ENCODE data around the gene CD300H.

The CD300H gene

DNA sequence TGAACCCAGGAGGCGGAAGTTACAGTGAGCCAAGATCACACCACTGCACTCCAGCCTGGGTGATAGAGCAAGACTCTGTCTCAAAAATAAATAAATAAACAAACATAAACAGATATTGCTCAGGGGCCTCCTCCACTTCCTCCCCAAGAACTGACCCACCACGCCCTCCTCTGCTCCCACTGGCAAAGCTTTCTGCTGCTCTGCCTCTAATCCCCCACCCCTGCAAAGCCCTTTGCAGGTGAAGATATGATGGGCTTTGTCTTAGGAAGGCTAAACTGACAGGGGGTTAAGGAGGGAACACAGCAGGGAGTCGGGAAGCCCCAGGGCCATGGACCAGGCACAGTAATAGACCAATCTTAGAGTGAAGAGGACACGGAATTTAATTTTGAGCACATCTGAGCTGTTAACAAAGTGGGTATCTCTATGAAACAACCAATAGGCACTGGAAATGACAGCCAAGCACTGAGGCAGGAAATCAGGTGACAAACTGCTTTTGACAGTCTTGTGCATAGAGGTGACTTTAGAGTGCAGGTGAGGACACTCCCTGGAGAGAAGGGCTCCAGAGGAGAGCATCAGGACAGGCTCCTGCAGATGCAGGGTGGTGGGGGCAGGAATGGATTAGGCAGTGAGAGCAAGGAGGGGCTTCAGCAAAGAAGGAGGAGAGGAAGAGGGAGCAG is 31.2 kb upstream of the CD300H start:
- TF ChIP-seq TCF12 (IDR thresholded peaks at IDR 0.05; ENCODE audit: low read depth) (no peak), CREB1 (IDR thresholded peaks at IDR 0.05; ENCODE audit: low read depth) (no peak), EGR1 (IDR thresholded peaks at IDR 0.05) (no peak), ZBTB7A (IDR thresholded peaks at IDR 0.05; ENCODE audit: low read depth) (no peak), NFIC (IDR thresholded peaks at IDR 0.05) (no peak)
- TF ChIP-seq, protein P1, sequence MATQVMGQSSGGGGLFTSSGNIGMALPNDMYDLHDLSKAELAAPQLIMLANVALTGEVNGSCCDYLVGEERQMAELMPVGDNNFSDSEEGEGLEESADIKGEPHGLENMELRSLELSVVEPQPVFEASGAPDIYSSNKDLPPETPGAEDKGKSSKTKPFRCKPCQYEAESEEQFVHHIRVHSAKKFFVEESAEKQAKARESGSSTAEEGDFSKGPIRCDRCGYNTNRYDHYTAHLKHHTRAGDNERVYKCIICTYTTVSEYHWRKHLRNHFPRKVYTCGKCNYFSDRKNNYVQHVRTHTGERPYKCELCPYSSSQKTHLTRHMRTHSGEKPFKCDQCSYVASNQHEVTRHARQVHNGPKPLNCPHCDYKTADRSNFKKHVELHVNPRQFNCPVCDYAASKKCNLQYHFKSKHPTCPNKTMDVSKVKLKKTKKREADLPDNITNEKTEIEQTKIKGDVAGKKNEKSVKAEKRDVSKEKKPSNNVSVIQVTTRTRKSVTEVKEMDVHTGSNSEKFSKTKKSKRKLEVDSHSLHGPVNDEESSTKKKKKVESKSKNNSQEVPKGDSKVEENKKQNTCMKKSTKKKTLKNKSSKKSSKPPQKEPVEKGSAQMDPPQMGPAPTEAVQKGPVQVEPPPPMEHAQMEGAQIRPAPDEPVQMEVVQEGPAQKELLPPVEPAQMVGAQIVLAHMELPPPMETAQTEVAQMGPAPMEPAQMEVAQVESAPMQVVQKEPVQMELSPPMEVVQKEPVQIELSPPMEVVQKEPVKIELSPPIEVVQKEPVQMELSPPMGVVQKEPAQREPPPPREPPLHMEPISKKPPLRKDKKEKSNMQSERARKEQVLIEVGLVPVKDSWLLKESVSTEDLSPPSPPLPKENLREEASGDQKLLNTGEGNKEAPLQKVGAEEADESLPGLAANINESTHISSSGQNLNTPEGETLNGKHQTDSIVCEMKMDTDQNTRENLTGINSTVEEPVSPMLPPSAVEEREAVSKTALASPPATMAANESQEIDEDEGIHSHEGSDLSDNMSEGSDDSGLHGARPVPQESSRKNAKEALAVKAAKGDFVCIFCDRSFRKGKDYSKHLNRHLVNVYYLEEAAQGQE (IDR thresholded peaks at IDR 0.05; ENCODE audit: low read depth), result no peak

DNA sequence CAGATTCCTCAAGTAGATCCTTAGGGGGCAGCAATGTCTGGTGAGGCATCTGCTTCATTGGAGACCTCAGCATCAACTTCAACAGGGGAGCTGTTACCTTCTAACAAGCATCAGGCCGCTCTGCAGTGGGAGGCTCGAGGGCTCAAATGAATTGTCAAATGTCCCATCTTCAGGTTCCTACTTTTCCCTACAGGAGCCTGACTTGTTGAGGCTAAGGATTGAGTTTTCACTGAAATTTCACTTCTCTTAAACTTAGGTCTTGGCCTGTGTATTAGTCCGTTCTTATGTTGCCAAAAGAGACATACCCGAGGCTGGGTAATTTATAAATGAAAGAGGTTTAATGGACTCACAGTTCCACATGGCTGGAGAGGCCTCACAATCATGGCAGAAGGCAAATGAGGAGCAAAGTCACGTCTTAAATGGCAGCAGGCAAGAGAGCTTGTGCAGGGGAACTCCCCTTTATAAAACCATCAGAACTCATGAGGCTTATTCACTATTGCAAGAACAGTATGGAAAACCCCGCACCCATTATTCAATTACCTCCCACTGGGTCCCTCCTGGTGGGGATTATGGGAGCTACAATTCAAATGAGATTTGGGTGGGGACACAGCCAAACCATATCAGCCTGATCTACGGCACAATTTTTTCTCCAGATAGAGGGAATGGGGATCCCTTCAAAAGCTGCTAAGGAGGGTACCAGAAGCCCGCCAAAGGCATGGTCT is 29.9 kb upstream of the CD300H start:
- TF ChIP-seq, protein P2, sequence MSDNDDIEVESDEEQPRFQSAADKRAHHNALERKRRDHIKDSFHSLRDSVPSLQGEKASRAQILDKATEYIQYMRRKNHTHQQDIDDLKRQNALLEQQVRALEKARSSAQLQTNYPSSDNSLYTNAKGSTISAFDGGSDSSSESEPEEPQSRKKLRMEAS (IDR thresholded peaks at IDR 0.05), result no peak
- TF ChIP-seq TEAD4 (IDR thresholded peaks at IDR 0.05) (no peak), NFIC (IDR thresholded peaks at IDR 0.05) (no peak), TCF12 (IDR thresholded peaks at IDR 0.05; ENCODE audit: low read depth) (no peak), EP300 (IDR thresholded peaks at IDR 0.05; ENCODE audit: borderline replicate concordance) (no peak), FOXM1 (IDR thresholded peaks at IDR 0.05; ENCODE audit: borderline replicate concordance, low read depth) (no peak), CREB1 (IDR thresholded peaks at IDR 0.05; ENCODE audit: low read depth) (no peak), YY1 (IDR thresholded peaks at IDR 0.05; ENCODE audit: low read depth) (no peak), ZBTB7A (IDR thresholded peaks at IDR 0.05; ENCODE audit: low read depth) (no peak), RAD21 (IDR thresholded peaks at IDR 0.05; ENCODE audit: low read depth) (no peak), USF1 (IDR thresholded peaks at IDR 0.05) (no peak), CEBPB (IDR thresholded peaks at IDR 0.05) (no peak), TAF1 (IDR thresholded peaks at IDR 0.05; ENCODE audit: low read depth) (no peak), EGR1 (IDR thresholded peaks at IDR 0.05) (no peak)
- TF ChIP-seq, protein P1 (IDR thresholded peaks at IDR 0.05; ENCODE audit: low read depth), result no peak

DNA sequence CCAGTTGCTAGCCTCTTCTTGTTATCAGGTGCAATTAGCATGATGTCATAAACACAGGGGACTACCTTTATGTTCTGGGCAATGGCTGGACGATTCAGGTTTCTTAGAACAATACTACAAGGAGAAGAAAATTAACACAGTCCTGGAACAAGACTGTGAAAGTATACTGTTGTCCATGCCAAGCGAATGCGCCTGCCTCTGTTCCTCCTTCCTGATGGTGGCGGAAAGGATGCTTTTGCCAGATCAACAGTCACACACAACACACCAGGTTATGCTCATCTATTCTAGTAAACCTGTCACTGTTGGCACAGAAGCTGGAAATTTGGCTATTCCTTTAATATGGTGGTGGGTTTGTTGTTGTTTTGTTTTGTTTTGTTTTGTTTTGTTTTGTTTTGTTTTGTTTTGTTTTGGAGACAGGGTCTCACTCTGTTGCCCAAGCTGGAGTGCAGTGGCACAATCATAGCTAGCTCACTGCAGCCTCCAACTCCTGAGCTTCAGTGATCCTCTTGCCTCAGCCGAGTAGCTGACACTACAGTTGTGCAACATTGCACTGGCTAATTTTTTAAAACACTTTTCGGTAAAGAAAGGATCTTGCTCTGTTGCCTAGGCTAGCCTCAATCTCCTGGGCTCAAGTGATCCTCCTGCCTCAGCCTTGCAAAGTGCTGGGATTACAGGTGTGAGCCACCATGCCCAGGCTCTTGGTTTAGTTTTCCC is 27.9 kb upstream of the CD300H start:
- TF ChIP-seq, protein P1 (IDR thresholded peaks at IDR 0.05; ENCODE audit: low read depth), result no peak
- TF ChIP-seq TEAD4 (IDR thresholded peaks at IDR 0.05) (no peak), CEBPB (IDR thresholded peaks at IDR 0.05) (no peak), RAD21 (IDR thresholded peaks at IDR 0.05; ENCODE audit: low read depth) (no peak), CREB1 (IDR thresholded peaks at IDR 0.05; ENCODE audit: low read depth) (no peak), TAF1 (IDR thresholded peaks at IDR 0.05; ENCODE audit: low read depth) (no peak), TCF12 (IDR thresholded peaks at IDR 0.05; ENCODE audit: low read depth) (no peak), FOXM1 (IDR thresholded peaks at IDR 0.05; ENCODE audit: borderline replicate concordance, low read depth) (no peak), YY1 (IDR thresholded peaks at IDR 0.05; ENCODE audit: low read depth) (no peak), EGR1 (IDR thresholded peaks at IDR 0.05) (no peak), ZBTB7A (IDR thresholded peaks at IDR 0.05; ENCODE audit: low read depth) (no peak), EP300 (IDR thresholded peaks at IDR 0.05; ENCODE audit: borderline replicate concordance) (no peak), USF1 (IDR thresholded peaks at IDR 0.05) (no peak), NFIC (IDR thresholded peaks at IDR 0.05) (no peak)
- TF ChIP-seq, protein P2 (IDR thresholded peaks at IDR 0.05), result no peak

Measured in Ishikawa (cell line).